Activated CD8-positive, alpha-beta memory T cell treated with anti-CD3 and anti-CD28 coated beads, Interleukin-2, amount 50 U/mL, for 24 hours (primary cell): Measurements from ENCODE around the gene RHBDF1.

Experiments used
- DNase-seq: peaks from one replicate; pipeline ENCODE4 v3.0.0-alpha.2; 2020; ENCODE audit errors: extremely low read depth

Gene RHBDF1

GRCh38 chr16:94918-95265, 22.5 kb upstream of the RHBDF1 start:
- no peak for DNase-seq

- no peak for DNase-seq
These were observed 20.3 kb upstream of the RHBDF1 start for GRCh38 chr16:92431-93339.

- DNase-seq = no peak
These were observed 19.1 kb upstream of the RHBDF1 start for GRCh38 chr16:91484-91883.

GRCh38 chr16:89391-90302, 17.2 kb upstream of the RHBDF1 start:
- DNase-seq = no peak

- no peak for DNase-seq
These were observed 16.2 kb upstream of the RHBDF1 start for GRCh38 chr16:88613-89012.

- DNase-seq = no peak
These were observed 14.1 kb upstream of the RHBDF1 start for GRCh38 chr16:86483-86952.

- no peak for DNase-seq
These were observed 13.4 kb upstream of the RHBDF1 start for GRCh38 chr16:85865-86264.

GRCh38 chr16:85407-85782, 13.0 kb upstream of the RHBDF1 start:
- DNase-seq = no peak

- DNase-seq = peak; percentile 48
These were observed 12.4 kb upstream of the RHBDF1 start for GRCh38 chr16:84718-85406.

- no peak for DNase-seq
These were observed 11.6 kb upstream of the RHBDF1 start for GRCh38 chr16:83781-84615.

- no peak for DNase-seq
These were observed 10.7 kb upstream of the RHBDF1 start for GRCh38 chr16:83060-83603.

- no peak for DNase-seq
These were observed 7.0 kb upstream of the RHBDF1 start for GRCh38 chr16:79151-80054.

GRCh38 chr16:78444-79150, 6.2 kb upstream of the RHBDF1 start:
- DNase-seq = no peak

GRCh38 chr16:77807-78443, 5.5 kb upstream of the RHBDF1 start, which contains the start of gene MPG:
TSS of gene MPG (plus strand) at chr16:78225. CDS start at chr16:78310, 85 bp downstream.
- DNase-seq = peak; percentile 58

GRCh38 chr16:77273-77806, 4.9 kb upstream of the RHBDF1 start:
- no peak for DNase-seq

- no peak for DNase-seq
These were observed 4.3 kb upstream of the RHBDF1 start for GRCh38 chr16:76535-77272.
